Fibroblast of mammary gland (primary cell): ENCODE measurements around the gene MSI2.

Experiments used
- DNase-seq: peaks from one replicate; pipeline ENCODE4 v3.0.0-alpha.2; 2010; ENCODE audit warnings: low read depth
- H3K4me3 ChIP-seq: 2 replicates; pipeline ENCODE4 v1.5.1; 2011; ENCODE audit warnings: low read depth, mild to moderate bottlenecking, low read length, moderate library complexity; ENCODE audit not compliant: control insufficient read depth
- TF ChIP-seq, protein P1 (sequence below): conservative IDR thresholded peaks from 2 replicates; pipeline ENCODE4 v1.5.1; 2011; ENCODE audit warnings: low read depth, low read length, inconsistent platforms; ENCODE audit not compliant: control insufficient read depth, insufficient read depth

MSI2 gene

DNA sequence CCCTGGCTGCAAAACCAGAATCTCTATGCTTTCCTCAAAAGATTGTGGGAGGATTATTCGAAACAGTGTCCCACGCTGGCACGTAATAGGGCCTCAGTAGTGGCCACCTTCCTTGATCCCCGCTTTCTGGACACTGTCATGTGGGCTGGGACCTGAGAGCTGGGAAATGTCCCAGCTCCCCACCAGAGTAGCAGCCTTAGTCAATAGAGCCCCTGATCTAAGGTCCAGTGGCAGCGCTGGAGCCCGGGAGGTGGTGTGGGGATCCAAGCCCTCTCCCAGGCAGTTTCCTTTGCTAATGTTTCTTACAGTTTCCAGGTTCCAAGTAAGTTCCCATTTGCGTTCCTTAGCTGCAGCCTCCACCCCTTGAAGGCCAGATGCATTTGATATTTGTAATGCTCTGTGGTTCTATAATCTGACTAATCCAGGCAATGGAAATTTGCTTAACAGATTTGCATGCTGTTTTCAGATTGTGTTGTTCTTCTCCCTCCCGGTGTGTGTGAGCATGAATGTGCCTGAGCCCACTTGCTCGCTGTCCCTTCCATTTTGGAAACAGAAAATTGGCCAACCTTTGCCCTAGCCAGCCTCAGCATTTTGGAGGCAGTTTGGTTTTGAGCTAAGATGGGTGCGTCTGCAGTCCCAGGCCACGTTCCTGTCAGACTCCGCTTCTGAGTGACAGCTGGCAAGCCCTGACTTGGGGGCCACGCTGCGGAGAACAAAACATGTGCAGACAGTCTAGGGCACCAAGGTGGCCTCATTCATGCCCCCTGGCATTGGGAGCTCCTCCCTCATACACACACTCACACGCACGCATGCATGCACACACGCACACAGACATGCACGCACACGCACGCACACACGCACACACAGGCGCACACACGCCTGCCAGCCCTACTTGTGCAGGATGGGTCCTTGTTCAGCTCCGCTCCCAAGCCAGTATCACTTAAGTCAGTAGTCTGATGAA lies 419.4 kb downstream of the MSI2 start:
- no peak overlapping the region for H3K4me3 ChIP-seq
- no peak for DNase-seq
- TF ChIP-seq, protein P1, sequence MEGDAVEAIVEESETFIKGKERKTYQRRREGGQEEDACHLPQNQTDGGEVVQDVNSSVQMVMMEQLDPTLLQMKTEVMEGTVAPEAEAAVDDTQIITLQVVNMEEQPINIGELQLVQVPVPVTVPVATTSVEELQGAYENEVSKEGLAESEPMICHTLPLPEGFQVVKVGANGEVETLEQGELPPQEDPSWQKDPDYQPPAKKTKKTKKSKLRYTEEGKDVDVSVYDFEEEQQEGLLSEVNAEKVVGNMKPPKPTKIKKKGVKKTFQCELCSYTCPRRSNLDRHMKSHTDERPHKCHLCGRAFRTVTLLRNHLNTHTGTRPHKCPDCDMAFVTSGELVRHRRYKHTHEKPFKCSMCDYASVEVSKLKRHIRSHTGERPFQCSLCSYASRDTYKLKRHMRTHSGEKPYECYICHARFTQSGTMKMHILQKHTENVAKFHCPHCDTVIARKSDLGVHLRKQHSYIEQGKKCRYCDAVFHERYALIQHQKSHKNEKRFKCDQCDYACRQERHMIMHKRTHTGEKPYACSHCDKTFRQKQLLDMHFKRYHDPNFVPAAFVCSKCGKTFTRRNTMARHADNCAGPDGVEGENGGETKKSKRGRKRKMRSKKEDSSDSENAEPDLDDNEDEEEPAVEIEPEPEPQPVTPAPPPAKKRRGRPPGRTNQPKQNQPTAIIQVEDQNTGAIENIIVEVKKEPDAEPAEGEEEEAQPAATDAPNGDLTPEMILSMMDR = no peak

DNA sequence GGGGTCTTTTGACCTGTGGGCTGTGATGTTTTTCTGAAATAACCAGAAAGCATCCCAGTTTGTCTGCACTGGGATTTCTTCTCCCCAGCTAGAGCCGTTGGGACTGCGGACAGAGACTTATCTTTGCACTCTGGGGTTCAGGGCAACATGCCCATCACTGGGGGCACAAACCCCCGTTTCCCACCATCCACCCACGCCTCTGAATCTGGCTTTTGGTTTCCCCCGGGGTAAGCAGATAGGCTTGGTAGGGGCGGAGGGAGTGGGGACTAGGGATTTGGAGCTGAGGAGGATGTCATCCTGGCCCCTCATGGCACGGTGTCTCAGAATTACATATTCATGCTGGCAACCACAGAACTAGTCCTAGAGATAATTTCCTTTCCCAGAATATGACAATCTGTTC lies 420.2 kb downstream of the MSI2 start:
- no peak overlapping the region for H3K4me3 ChIP-seq
- TF ChIP-seq, protein P1 = no peak
- no peak for DNase-seq

DNA sequence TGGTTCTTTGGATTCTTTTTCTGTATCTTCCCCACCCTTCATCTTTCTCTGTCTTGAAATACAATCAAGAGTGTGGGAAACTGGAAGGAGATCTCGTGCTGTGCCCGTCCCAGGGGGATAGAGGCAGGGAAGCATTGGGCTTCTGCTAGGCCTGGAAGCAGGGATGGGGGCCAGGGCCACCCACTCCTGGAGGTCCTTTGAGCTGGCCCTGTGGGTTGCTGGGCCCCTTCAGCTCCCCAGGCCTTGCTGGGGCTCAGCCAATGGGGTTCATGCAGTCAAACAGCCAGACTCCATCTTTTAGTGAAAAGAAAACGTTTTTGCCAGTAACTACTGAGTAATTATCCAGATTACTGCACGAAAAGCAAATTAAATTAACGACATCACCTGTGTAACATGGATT lies 421.0 kb downstream of the MSI2 start:
- DNase-seq = no peak
- TF ChIP-seq, protein P1 = no peak
- no peak overlapping the region for H3K4me3 ChIP-seq

DNA sequence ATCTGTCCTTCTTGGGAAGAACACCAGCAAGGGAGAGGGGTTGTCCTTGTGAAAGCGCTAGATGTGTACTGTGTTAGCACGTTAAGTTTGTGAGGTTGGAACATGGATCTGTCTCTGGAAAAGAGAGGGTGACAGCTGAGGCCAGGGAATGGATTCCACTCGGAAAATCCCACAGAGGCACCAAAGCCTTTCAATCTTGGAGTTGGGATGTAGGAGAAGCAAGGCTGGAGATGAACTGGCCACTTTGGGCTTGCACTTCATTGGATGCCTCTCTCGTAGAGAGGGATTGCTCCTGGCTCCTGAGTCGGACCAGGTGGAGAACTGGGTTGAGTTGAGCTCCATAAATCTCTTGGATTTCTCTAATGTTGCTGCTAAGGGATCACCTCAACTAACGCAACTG lies 421.5 kb downstream of the MSI2 start:
- TF ChIP-seq, protein P1 = no peak

DNA sequence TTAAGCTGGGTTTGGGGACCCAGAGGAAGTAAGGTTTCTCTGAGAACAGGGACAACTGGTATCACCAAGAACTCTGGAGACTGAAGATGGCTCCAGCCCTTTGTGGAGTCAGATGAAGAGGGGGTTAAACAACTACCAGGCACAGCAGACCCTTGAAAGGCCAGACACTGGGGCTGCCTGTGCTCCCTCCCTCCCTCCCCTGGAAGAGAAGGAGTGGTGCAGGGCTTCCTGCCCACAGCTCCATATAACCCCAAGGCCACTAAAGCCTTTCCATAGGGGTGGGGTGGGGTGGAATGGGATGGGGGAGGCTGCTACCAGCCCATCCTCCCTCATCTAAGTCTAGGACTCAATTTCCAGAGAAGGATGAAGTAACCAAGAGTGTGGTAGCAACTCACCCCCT lies 422.1 kb downstream of the MSI2 start:
- TF ChIP-seq, protein P1 = no peak
- no peak overlapping the region for H3K4me3 ChIP-seq
- DNase-seq = no peak

More for the DNA sequence above, 421.5 kb downstream of the MSI2 start:
- no peak overlapping the region for H3K4me3 ChIP-seq
- no peak for DNase-seq

DNA sequence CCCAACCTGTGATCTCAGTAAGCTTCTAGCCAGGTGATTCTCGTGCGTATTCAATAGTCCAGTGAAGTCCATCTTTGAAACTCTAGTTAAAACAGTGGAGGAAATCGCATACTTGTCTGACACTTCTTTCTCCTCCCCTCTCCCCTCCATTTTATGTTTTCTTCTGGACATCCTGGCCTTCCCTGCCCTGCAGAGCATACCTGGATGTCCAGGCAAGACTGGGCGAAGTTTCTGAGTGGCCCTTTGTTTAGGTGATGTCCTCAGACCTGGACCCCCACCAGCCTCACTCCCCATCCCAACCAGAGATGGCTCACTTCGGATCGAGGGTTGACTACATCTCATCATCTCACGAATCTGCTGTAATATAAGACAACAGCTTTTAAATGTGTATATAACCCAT lies 423.0 kb downstream of the MSI2 start:
- no peak overlapping the region for H3K4me3 ChIP-seq
- TF ChIP-seq, protein P1 = no peak
- no peak for DNase-seq
